ENCODE results near the gene TMC3.

The TMC3 gene

DNA sequence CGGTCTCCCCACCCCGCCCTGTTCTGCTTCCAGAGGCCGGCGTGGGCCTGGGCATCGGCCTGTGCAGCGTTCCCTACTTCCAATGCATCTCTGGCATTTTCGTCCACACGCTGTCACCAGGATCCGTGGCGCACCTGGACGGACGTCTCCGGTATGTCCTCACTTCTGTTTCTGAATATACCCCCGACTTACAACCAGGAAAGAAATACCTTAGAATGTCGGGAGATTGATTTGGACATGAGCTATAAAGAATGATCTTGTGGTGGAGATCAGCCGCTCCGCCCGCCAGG, 91.5 kb downstream of the TMC3 start:
- H3K4me1 Mint-ChIP-seq = peaks cover 19% of the 10 kb centered on the region
- H3K27me3 Mint-ChIP-seq (ENCODE audit: low read depth, poor library complexity) = peaks cover 16% of the 10 kb centered on the region
- H3K27ac Mint-ChIP-seq = no peak overlapping the region
- H3K4me3 Mint-ChIP-seq = no peak overlapping the region
- peaks cover 18% of the 10 kb centered on the region for H3K9me3 Mint-ChIP-seq
- H3K36me3 Mint-ChIP-seq (ENCODE audit: low read depth) = peaks cover 10% of the 10 kb centered on the region
- no peak for DNase-seq
- no peak for TF ChIP-seq CTCF (IDR thresholded peaks at IDR 0.05)

DNA sequence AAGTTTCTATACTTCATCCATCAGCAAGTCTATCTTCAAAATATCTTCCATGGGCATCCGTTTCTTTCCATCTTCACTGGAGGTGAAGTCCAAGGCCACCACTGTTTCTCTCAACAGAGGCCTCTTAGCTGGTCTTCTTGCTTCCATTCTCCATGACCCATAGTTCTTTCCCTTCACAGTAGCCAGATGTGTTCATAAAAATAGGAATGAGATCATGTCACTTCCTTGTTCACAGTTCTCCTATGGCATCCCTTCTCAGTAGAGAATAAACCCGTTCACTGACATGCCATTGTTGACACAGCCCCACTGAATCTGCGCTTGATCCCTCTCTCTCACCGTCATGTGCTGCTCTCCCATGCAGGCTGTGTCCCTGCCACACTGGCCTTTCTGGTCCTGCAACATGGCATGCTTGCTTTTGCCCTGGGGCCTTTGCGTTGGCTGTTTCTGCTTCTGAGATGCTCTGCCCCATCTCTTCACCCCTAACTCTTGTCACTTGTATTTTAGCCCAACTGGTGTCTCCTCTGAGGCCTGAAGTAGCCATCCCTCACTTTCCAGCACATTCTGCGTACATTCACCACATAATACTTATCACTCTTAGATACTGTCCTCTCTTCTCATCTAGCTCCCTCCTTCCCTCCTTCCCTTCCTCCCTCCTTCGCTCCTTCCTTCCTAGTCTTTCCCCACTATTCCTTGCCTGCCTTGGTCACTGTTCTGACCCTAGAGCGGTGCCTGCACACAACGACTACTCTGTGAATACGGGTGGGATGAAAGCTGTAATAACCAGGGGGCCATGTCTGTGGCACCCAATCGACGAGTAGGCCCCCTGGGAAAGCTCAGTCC, 92.0 kb downstream of the TMC3 start:
- no peak for DNase-seq
- no peak overlapping the region for H3K4me3 Mint-ChIP-seq
- H3K27me3 Mint-ChIP-seq (ENCODE audit: low read depth, poor library complexity) = peaks cover 16% of the 10 kb centered on the region

DNA sequence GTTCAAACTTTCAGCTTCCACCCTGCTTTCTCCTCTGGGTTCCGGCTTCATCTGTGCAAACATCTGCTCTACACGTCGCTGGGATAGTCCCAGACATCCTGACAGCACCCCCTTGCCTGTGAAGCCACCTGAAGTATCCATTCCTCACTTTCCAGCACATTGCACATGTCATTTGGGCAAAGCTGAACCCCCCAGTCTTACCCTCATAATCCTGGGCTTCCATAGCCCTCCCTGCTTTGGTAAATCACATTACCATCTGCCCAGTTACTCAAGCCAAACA, 92.6 kb downstream of the TMC3 start:
- H3K27ac Mint-ChIP-seq = peak overlapping the region; percentile 3
- H3K27me3 Mint-ChIP-seq (ENCODE audit: low read depth, poor library complexity) = peaks cover 16% of the 10 kb centered on the region
- no peak for DNase-seq
- peaks cover 29% of the 10 kb centered on the region for H3K9me3 Mint-ChIP-seq
- H3K4me3 Mint-ChIP-seq = no peak overlapping the region
- H3K36me3 Mint-ChIP-seq (ENCODE audit: low read depth) = peaks cover 18% of the 10 kb centered on the region
- TF ChIP-seq CTCF (IDR thresholded peaks at IDR 0.05) = no peak
- peaks cover 19% of the 10 kb centered on the region for H3K4me1 Mint-ChIP-seq

More for the DNA sequence above, 92.0 kb downstream of the TMC3 start:
- peak overlapping the region; percentile 3 for H3K27ac Mint-ChIP-seq
- TF ChIP-seq CTCF (IDR thresholded peaks at IDR 0.05) = no peak
- peaks cover 23% of the 10 kb centered on the region for H3K9me3 Mint-ChIP-seq
- peaks cover 19% of the 10 kb centered on the region for H3K4me1 Mint-ChIP-seq
- H3K36me3 Mint-ChIP-seq (ENCODE audit: low read depth) = peaks cover 12% of the 10 kb centered on the region
